HG03108 (cell line): ENCODE results near the gene SPNS3.

Experiments used
- ATAC-seq: cut with Tn5 transposase; IDR thresholded peaks from one replicate; pipeline ENCODE4 v1.9.1; 2021; ENCODE audit warnings: moderate library complexity; ENCODE audit not compliant: unreplicated experiment

Gene SPNS3

GRCh38 chr17:4525691-4526397 is 92.1 kb downstream of the SPNS3 start:
- no peak for ATAC-seq

- ATAC-seq: no peak
Measured at GRCh38 chr17:4527134-4527533, 93.4 kb downstream of the SPNS3 start.

- no peak for ATAC-seq
Measured at GRCh38 chr17:4527566-4528125, 93.9 kb downstream of the SPNS3 start.

- ATAC-seq: no peak
Measured at GRCh38 chr17:4529533-4530152, 95.9 kb downstream of the SPNS3 start.

GRCh38 chr17:4530799-4531730 is 97.3 kb downstream of the SPNS3 start:
- no peak for ATAC-seq

- no peak for ATAC-seq
Measured at GRCh38 chr17:4531988-4532736, 98.4 kb downstream of the SPNS3 start.

GRCh38 chr17:4532860-4533522 is 99.3 kb downstream of the SPNS3 start:
- ATAC-seq: no peak

- no peak for ATAC-seq
Measured at GRCh38 chr17:4533523-4534504, 100.1 kb downstream of the SPNS3 start.

- ATAC-seq: no peak
Measured at GRCh38 chr17:4534515-4534914, 100.8 kb downstream of the SPNS3 start.

GRCh38 chr17:4534928-4535666 is 101.4 kb downstream of the SPNS3 start:
- ATAC-seq: no peak

- no peak for ATAC-seq
Measured at GRCh38 chr17:4535667-4536258, 102.0 kb downstream of the SPNS3 start.

GRCh38 chr17:4536259-4536741 is 102.6 kb downstream of the SPNS3 start:
- no peak for ATAC-seq

GRCh38 chr17:4536742-4537411 is 103.1 kb downstream of the SPNS3 start:
- no peak for ATAC-seq
